Epithelial cell of esophagus (primary cell): ENCODE measurements around the gene BMP5.
A peak's percentile ranks its signal among the peaks of the same experiment; 100 is the strongest.

ENCODE experiments used
- DNase-seq: peaks from one replicate; pipeline ENCODE4 v3.0.0; 2010; ENCODE audit warnings: low read depth
- H3K4me3 ChIP-seq: 2 replicates; pipeline ENCODE4 v1.5.1; 2011; ENCODE audit warnings: mild to moderate bottlenecking, low read length, control low read depth
- TF ChIP-seq, protein P1 (sequence below): IDR thresholded peaks from 2 replicates; pipeline ENCODE4 v1.5.1; 2011; ENCODE audit warnings: low read depth, mild to moderate bottlenecking, low read length, control low read depth, inconsistent platforms; ENCODE audit not compliant: insufficient read depth; ENCODE audit errors: missing control alignments

Gene BMP5

GRCh38 chr6:55820696-55821095 lies 54.7 kb downstream of the BMP5 start:
- H3K4me3 ChIP-seq, result no peak overlapping the region
- TF ChIP-seq, protein P1, sequence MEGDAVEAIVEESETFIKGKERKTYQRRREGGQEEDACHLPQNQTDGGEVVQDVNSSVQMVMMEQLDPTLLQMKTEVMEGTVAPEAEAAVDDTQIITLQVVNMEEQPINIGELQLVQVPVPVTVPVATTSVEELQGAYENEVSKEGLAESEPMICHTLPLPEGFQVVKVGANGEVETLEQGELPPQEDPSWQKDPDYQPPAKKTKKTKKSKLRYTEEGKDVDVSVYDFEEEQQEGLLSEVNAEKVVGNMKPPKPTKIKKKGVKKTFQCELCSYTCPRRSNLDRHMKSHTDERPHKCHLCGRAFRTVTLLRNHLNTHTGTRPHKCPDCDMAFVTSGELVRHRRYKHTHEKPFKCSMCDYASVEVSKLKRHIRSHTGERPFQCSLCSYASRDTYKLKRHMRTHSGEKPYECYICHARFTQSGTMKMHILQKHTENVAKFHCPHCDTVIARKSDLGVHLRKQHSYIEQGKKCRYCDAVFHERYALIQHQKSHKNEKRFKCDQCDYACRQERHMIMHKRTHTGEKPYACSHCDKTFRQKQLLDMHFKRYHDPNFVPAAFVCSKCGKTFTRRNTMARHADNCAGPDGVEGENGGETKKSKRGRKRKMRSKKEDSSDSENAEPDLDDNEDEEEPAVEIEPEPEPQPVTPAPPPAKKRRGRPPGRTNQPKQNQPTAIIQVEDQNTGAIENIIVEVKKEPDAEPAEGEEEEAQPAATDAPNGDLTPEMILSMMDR, result no peak
- DNase-seq, result no peak

GRCh38 chr6:55819811-55820210 lies 55.6 kb downstream of the BMP5 start:
- DNase-seq, result no peak
- H3K4me3 ChIP-seq, result no peak overlapping the region
- TF ChIP-seq, protein P1, result no peak

- TF ChIP-seq, protein P1, result no peak
- peak; percentile 59 for DNase-seq
- no peak overlapping the region for H3K4me3 ChIP-seq
These were observed 56.9 kb downstream of the BMP5 start for GRCh38 chr6:55818482-55818881.

DNA sequence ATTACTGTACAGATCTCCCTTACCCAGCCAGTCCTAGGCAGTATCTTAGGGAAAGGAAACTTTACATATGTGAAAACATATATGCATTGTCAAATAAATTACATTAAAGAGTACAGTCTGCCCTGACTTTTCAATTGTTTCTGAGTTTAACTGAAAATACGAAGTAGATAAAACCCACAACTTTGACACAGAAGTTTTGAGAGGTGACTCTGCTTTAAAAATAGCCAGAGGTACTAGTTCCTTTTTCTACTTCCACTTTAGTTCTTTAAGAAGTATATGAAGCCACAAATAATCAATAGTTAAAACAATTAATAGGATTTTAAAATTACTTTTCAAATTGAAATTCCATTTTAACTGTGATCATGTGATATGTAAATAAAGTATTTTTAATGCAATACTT lies 62.9 kb downstream of the BMP5 start:
- DNase-seq, result no peak
- TF ChIP-seq, protein P1, result no peak

GRCh38 chr6:55811074-55811473 lies 64.3 kb downstream of the BMP5 start:
- H3K4me3 ChIP-seq, result no peak overlapping the region
- TF ChIP-seq, protein P1, result no peak
- DNase-seq, result no peak

More for the DNA sequence above, 62.9 kb downstream of the BMP5 start:
- H3K4me3 ChIP-seq, result no peak overlapping the region

DNA sequence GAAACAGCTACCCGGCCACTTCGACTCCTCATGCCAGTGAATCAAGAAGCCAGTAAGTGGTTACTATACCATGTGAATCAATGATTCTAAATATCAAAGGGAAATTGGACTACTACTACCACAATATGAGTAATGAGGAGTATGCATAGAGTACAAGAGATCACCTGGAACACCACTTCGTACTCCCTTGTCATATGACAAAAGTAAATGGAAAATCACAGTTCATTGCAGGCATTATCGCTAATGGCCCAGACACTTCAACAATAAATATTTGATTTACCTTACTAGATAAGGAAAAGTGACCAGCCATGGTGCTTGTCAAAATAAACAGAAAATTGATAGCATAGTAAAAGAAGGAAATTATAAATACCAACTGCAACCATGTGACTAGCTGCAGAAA lies 73.1 kb downstream of the BMP5 start:
- TF ChIP-seq, protein P1, result no peak
- no peak overlapping the region for H3K4me3 ChIP-seq
- no peak for DNase-seq

GRCh38 chr6:55798571-55798970 lies 76.8 kb downstream of the BMP5 start:
- peak; percentile 40 for DNase-seq
- H3K4me3 ChIP-seq, result no peak overlapping the region
- TF ChIP-seq, protein P1, result no peak
